Measurements from ENCODE around the gene PABPC1L. TPM values are rescaled to one million over a fixed set of nuclear protein-coding genes. Genes with fewer than 3 reads are reported as not detected.

The PABPC1L gene
- total RNA-seq, 1 experiment from 2014 or later, result 42.2 TPM

DNA sequence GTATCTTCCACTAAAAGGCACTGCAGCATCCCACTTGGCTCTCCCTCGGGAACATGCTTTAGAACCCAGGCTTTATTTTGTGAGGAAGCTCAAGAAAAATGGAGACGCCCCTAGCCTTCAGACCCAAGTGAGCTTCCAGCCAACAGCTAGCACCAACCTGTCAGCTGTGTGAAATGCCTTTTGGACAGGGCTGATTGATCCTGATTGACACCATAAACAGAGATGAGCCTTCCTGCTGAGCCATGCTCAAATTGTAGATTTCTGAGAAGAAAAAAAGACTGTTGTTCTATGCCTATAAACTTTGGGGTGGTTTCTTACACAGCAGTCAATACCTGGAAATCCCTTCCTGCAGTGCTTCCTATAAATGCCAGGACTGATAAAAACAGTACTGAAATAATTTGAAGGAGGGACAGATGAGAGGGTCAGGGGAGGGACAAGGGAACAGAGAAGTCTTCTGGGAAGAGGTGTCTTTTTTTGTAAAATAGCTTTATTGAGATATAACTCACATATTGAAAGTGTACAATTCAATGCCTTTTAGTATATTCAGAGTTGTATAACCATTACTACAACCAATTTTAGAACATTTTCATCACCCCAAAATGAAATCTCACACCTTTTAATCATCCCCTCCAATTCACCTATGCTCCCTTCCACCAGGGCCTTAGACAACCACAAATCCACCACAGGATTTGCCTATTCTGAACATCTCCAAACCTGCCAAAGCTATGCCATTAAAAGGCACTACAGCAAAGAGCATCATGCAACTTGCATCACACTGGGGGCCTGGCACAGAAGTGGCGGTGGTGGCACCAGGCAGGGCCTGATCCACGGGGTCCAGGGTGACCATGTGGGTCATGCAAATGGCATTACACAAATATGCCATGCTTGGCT is 53.7 kb downstream of the PABPC1L start:
- H3K27ac ChIP-seq (ENCODE audit: low read depth, low read length, poor library complexity, severe bottlenecking), result no peak overlapping the region

DNA sequence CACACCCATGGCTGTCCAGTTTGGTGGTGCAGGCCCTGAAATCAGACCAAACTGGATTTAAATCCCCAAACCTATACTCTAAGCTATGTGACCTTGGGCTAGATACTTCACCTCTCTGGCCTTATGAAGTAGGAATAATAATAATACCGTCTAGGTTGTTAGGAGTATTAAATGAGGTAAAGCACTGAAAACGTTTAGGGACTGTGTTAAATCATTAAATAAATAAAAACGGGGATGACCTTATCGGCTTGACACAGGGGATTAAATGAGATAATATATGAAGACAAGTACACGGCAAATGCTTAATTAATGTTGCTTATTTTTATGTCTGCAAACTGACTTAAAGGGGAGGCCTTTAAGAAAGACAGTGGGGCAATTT is 55.8 kb downstream of the PABPC1L start:
- no peaks in the 10 kb centered on the region for H3K36me3 ChIP-seq (ENCODE audit: insufficient read depth, low read length, poor library complexity, severe bottlenecking)
- BruUV-seq (replicated peaks), result TSS peak; percentile 84

More for the DNA sequence above, 53.7 kb downstream of the PABPC1L start:
- no TSS peak for BruUV-seq (replicated peaks)
- H3K9me3 ChIP-seq (ENCODE audit: low read depth, low read length, poor library complexity, severe bottlenecking), result no peaks in the 10 kb centered on the region
- TF ChIP-seq, protein P1, sequence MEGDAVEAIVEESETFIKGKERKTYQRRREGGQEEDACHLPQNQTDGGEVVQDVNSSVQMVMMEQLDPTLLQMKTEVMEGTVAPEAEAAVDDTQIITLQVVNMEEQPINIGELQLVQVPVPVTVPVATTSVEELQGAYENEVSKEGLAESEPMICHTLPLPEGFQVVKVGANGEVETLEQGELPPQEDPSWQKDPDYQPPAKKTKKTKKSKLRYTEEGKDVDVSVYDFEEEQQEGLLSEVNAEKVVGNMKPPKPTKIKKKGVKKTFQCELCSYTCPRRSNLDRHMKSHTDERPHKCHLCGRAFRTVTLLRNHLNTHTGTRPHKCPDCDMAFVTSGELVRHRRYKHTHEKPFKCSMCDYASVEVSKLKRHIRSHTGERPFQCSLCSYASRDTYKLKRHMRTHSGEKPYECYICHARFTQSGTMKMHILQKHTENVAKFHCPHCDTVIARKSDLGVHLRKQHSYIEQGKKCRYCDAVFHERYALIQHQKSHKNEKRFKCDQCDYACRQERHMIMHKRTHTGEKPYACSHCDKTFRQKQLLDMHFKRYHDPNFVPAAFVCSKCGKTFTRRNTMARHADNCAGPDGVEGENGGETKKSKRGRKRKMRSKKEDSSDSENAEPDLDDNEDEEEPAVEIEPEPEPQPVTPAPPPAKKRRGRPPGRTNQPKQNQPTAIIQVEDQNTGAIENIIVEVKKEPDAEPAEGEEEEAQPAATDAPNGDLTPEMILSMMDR (conservative IDR thresholded peaks at IDR 0.05; ENCODE audit: low read depth, low read length), result no peak
- no peak for TF ChIP-seq EZH2 (IDR thresholded peaks at IDR 0.05; ENCODE audit: borderline replicate concordance, low read depth, low read length, poor library complexity, severe bottlenecking)
- intact Hi-C loops (cut with micrococcal nuclease; ENCODE audit: unreplicated experiment), result no loop called here
- no peak overlapping the region for H3K4me3 ChIP-seq (ENCODE audit: low read depth, low read length, poor library complexity, severe bottlenecking)
- H3K27me3 ChIP-seq (replicated peaks; ENCODE audit: insufficient read depth, low read depth, low read length, poor library complexity), result no peaks in the 10 kb centered on the region
- DNase-seq (ENCODE audit: low spot score), result no peak
- peaks cover 29% of the 10 kb centered on the region for H3K4me1 ChIP-seq (ENCODE audit: insufficient read depth, low read length, poor library complexity, severe bottlenecking)
- ChIA-PET CTCF (interaction anchor here (0.5 kb wide), 1 partner anchor 49 kb away, joined by 4 read pairs; no protein-coding TSS in a partner anchor), POLR2A (ENCODE audit: low non-redundant PET) (no interaction called here)
- H3K36me3 ChIP-seq (ENCODE audit: insufficient read depth, low read length, poor library complexity, severe bottlenecking), result no peaks in the 10 kb centered on the region

DNA sequence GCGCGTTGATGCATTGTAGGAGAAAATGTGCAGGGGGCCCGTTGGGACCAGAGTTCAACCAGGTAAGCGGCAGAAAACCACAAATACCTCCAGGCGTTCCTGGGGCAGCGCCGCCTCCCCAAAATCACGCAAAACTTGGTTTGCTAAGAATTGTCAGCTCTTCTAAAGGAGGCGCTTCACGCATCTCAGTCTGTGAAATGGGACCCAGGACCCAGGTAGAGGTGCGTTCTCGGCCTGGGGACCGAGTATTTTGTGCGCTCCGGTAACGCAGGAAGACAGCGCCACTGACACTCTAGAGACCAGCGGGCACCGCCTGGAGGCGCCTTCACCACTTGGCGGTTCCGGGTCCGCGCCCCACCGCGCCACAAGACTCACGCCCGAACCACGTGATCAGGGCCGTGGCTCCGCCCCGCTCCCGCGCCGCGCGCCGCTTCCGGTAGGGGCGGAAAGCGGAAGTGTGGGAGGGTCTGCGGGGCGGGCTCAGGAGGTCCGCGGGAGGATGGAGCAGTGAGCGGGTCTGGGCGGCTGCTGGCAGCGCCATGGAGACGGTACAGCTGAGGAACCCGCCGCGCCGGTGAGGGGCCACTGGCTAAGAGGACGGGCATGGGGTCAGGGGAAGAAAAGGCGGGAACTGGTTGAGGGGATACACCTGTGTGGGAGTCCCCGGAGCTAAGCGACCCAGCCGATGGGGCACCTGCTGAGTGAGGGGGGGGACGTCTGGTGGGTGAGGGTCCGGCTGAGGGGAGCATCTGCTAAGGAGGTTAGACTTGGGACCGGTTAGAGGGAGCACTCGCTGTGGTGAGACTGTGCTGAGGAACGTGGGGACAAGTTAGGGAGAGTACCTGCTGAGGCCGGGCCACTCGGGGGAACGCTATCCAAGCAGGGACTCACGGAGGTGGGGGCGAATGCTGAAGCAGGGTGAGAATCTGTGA is 56.4 kb downstream of the PABPC1L start, which contains the start of gene STK4:
STK4 (plus strand) TSS at position 483 of the 932 bp plus-strand sequence; CDS start at position 540, 57 bp downstream.
- H3K36me3 ChIP-seq (ENCODE audit: insufficient read depth, low read length, poor library complexity, severe bottlenecking), result no peaks in the 10 kb centered on the region
- no peaks in the 10 kb centered on the region for H3K9me3 ChIP-seq (ENCODE audit: low read depth, low read length, poor library complexity, severe bottlenecking)
- H3K4me3 ChIP-seq (ENCODE audit: low read depth, low read length, poor library complexity, severe bottlenecking), result peak within 1 kb of the TSS; percentile 95
- intact Hi-C loops (cut with micrococcal nuclease; ENCODE audit: unreplicated experiment), result no loop called here
- H3K27ac ChIP-seq (ENCODE audit: low read depth, low read length, poor library complexity, severe bottlenecking), result peak within 1 kb of the TSS; percentile 74
- CTCF ChIA-PET, result no interaction called here
- peak; percentile 97 for DNase-seq (ENCODE audit: low spot score)
- peaks cover 21% of the 10 kb centered on the region for H3K4me1 ChIP-seq (ENCODE audit: insufficient read depth, low read length, poor library complexity, severe bottlenecking)
- no peaks in the 10 kb centered on the region for H3K27me3 ChIP-seq (replicated peaks; ENCODE audit: insufficient read depth, low read depth, low read length, poor library complexity)
- BruUV-seq (replicated peaks), result no TSS peak
- TF ChIP-seq, protein P1 (conservative IDR thresholded peaks at IDR 0.05; ENCODE audit: low read depth, low read length), result peak; percentile 75
- no peak for TF ChIP-seq EZH2 (IDR thresholded peaks at IDR 0.05; ENCODE audit: borderline replicate concordance, low read depth, low read length, poor library complexity, severe bottlenecking)
- POLR2A ChIA-PET (ENCODE audit: low non-redundant PET), result no interaction called here

More for the DNA sequence above, 55.8 kb downstream of the PABPC1L start:
- H3K9me3 ChIP-seq (ENCODE audit: low read depth, low read length, poor library complexity, severe bottlenecking), result no peaks in the 10 kb centered on the region
- intact Hi-C loops (cut with micrococcal nuclease; ENCODE audit: unreplicated experiment), result no loop called here
- no peaks in the 10 kb centered on the region for H3K27me3 ChIP-seq (replicated peaks; ENCODE audit: insufficient read depth, low read depth, low read length, poor library complexity)
- peak overlapping the region; percentile 95 for H3K4me3 ChIP-seq (ENCODE audit: low read depth, low read length, poor library complexity, severe bottlenecking)
- TF ChIP-seq, protein P1 (conservative IDR thresholded peaks at IDR 0.05; ENCODE audit: low read depth, low read length), result no peak
- no peak for TF ChIP-seq EZH2 (IDR thresholded peaks at IDR 0.05; ENCODE audit: borderline replicate concordance, low read depth, low read length, poor library complexity, severe bottlenecking)
- peaks cover 21% of the 10 kb centered on the region for H3K4me1 ChIP-seq (ENCODE audit: insufficient read depth, low read length, poor library complexity, severe bottlenecking)
- ChIA-PET CTCF (no interaction called here), POLR2A (ENCODE audit: low non-redundant PET) (no interaction called here)
- H3K27ac ChIP-seq (ENCODE audit: low read depth, low read length, poor library complexity, severe bottlenecking), result peak overlapping the region; percentile 74
- no peak for DNase-seq (ENCODE audit: low spot score)

Measured in A673 (cell line).